ENCODE results near the gene ZC3H7A. TPM values are rescaled to one million over a fixed set of nuclear protein-coding genes. Genes with fewer than 3 reads are reported as not detected.

The ZC3H7A gene
- total and polyA plus RNA-seq, 2 of the 13 experiments (the other 11 are each of a cell fraction or from before 2014, with no cell fraction given): 29.2 to 36.8 TPM

- TF ChIP-seq ZNF383 (CRISPR knock-in tag; IDR thresholded peaks at IDR 0.05; ENCODE audit: borderline replicate concordance): peak; percentile 22; the same call in 1 of the 2 replicates
- TF ChIP-seq, protein P1, sequence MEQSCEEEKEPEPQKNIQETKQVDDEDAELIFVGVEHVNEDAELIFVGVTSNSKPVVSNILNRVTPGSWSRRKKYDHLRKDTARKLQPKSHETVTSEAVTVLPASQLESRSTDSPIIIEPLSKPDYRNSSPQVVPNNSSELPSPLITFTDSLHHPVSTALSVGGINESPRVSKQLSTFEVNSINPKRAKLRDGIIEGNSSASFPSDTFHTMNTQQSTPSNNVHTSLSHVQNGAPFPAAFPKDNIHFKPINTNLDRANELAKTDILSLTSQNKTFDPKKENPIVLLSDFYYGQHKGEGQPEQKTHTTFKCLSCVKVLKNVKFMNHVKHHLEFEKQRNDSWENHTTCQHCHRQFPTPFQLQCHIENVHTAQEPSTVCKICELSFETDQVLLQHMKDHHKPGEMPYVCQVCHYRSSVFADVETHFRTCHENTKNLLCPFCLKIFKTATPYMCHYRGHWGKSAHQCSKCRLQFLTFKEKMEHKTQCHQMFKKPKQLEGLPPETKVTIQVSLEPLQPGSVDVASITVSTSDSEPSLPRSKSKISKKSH (CRISPR knock-in tag; IDR thresholded peaks at IDR 0.05; ENCODE audit: borderline replicate concordance): peak; percentile 85
- no peak for TF ChIP-seq ETS1 (CRISPR knock-in tag; IDR thresholded peaks at IDR 0.05)
- TF ChIP-seq STAT6 (CRISPR knock-in tag; IDR thresholded peaks at IDR 0.05; ENCODE audit: borderline replicate concordance): no peak
- no peak for TF ChIP-seq ZNF354B (CRISPR knock-in tag; IDR thresholded peaks at IDR 0.05)
- TF ChIP-seq STAG1 (CRISPR knock-in tag; IDR thresholded peaks at IDR 0.05): peak; percentile 22
- TF ChIP-seq ZNF414 (CRISPR knock-in tag; IDR thresholded peaks at IDR 0.05): no peak
- no peak; the same call in 1 of the 2 replicates for TF ChIP-seq ZNF253 (CRISPR knock-in tag; IDR thresholded peaks at IDR 0.05; ENCODE audit: borderline replicate concordance)
- no peak for TF ChIP-seq ZNF10 (CRISPR knock-in tag; IDR thresholded peaks at IDR 0.05; ENCODE audit: borderline replicate concordance, low read depth)
- TF ChIP-seq PLSCR1 (CRISPR knock-in tag; IDR thresholded peaks at IDR 0.05; ENCODE audit: borderline replicate concordance): peak; percentile 97
- 0 out of 2 replicates have a peak, but pooled peaks have one; percentile 52 for TF ChIP-seq SNAPC2 (CRISPR knock-in tag; IDR thresholded peaks at IDR 0.05)
- no peak for TF ChIP-seq RBAK (CRISPR knock-in tag; IDR thresholded peaks at IDR 0.05)
- TF ChIP-seq ZFP36 (IDR thresholded peaks at IDR 0.05; ENCODE audit: borderline replicate concordance, low read depth, low read length, partially characterized antibody): no peak
- TF ChIP-seq SMARCC2 (IDR thresholded peaks at IDR 0.05): no peak
- TF ChIP-seq ZNF296 (CRISPR knock-in tag; conservative IDR thresholded peaks at IDR 0.05): peak; percentile 87
- no peak for TF ChIP-seq STAT5B (CRISPR knock-in tag; IDR thresholded peaks at IDR 0.05)
- TF ChIP-seq, protein P2, sequence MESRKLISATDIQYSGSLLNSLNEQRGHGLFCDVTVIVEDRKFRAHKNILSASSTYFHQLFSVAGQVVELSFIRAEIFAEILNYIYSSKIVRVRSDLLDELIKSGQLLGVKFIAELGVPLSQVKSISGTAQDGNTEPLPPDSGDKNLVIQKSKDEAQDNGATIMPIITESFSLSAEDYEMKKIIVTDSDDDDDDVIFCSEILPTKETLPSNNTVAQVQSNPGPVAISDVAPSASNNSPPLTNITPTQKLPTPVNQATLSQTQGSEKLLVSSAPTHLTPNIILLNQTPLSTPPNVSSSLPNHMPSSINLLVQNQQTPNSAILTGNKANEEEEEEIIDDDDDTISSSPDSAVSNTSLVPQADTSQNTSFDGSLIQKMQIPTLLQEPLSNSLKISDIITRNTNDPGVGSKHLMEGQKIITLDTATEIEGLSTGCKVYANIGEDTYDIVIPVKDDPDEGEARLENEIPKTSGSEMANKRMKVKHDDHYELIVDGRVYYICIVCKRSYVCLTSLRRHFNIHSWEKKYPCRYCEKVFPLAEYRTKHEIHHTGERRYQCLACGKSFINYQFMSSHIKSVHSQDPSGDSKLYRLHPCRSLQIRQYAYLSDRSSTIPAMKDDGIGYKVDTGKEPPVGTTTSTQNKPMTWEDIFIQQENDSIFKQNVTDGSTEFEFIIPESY (CRISPR knock-in tag; IDR thresholded peaks at IDR 0.05): no peak; the same call in 1 of the 2 replicates
- TF ChIP-seq ZNF343 (CRISPR knock-in tag; IDR thresholded peaks at IDR 0.05): peak; percentile 19; the same call in 1 of the 2 replicates
- TF ChIP-seq MXD3 (CRISPR knock-in tag; IDR thresholded peaks at IDR 0.05): no peak
- TF ChIP-seq EZH2 (conservative IDR thresholded peaks at IDR 0.05; ENCODE audit: low read depth, low read length): no peak
Observed at GRCh38 chr16:11742093-11742535, 54.9 kb downstream of the ZC3H7A start (continued).

All from HepG2 (cell line).